Kasumi-1 (cell line): ENCODE results near the gene NRN1L.
"Not testable (repeated sequence)": the region's sequence is repeated elsewhere in the genome, so short reads cannot be mapped to it uniquely, and the experiment has no call there.

Source experiments
- DNase-seq, 2 experiments: peaks; one replicate each; lab custom pipeline; 2025; lab: John Stamatoyannopoulos, UW

The NRN1L gene

DNA sequence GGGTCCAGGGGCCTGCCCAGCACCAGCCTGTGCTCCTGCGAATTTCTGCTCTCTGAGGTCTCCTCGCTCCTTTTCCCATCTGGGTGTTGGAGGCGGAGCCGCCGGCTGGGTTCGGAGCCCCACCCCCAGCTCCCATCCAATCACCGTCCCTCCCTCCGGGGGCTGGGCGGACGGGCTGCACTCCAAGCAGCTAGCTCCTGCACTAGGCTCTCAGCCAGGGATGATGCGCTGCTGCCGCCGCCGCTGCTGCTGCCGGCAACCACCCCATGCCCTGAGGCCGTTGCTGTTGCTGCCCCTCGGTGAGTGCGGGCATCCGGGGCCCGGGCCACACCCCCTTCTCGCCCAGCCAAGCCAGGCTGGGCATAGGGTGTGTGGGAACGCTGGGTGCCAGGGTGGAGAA, at the start of gene NRN1L:
Gene NRN1L, plus strand, starts transcription at position 202 of the 400 bp plus-strand sequence. Its CDS starts 19 bp downstream, at position 221.
- DNase-seq = no peak

DNA sequence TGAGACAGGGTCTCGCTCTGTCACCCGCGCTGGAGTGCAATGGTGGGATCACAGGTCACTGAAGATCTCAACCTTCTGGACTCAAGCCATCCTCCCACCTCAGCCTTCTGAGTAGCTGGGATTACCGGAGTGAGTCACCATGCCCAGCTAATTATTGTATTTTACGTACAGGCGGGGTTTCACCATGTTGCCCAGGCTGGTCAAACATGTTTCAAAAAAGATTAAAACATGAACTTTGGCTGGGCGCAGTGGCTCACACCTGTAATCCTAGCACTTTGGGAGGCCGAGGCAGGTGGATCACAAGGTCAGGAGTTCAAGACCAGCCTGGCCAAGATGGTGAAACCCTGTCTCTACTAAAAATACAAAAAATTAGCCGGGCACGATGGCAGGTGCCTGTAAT, 47.5 kb upstream of the NRN1L start:
- not testable (repeated sequence) for DNase-seq

DNA sequence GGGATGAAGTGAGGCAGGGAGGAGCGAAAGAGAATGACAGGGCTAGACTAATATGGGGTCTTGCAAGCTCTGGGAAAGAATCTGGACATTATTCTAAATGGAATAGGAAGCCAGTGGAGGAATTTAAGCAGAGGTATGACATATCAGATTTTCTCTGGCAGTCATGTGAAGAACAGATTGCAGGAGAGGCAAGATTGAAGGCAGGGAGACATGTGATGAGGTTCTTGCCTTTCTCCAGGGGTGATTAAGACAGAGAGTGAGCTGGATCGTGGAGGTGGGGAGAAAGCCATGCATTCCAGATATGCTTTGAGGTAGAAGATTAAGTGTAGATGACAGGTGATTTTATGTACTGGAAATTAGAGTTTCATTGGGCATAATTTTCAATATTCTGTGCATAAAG, 46.9 kb upstream of the NRN1L start:
- no peak for DNase-seq

DNA sequence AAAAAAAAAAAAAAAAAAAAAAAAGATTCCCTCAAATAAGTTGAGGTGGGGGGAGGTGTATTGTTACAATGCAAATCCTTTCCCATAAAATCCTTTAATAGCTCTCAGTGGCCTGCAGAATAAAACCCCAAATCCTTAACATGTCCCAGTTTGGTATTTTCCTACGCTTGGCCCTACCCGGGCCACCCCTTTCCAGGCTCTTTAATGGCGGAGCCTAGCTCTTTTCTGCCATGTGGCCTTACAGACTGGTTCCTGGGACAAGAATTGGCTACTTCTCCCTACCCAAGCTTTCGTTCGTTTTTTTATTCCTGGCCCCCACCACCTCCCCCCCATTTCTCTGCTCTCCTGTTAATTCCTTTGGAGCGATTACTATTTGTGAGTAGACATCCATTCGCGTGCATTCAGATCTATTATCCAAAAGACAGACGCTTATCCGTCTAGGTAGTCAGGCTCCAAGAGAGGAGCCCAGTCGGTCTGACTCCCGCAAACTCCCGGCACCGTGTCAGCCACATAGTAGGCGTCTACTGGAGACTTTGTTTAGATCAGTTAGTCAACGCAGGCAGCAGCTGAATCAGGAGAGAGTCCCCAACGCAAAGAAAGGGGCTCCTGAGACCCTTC, 43.4 kb upstream of the NRN1L start:
- peak in 1 of 2 experiments; percentile 37 for DNase-seq

DNA sequence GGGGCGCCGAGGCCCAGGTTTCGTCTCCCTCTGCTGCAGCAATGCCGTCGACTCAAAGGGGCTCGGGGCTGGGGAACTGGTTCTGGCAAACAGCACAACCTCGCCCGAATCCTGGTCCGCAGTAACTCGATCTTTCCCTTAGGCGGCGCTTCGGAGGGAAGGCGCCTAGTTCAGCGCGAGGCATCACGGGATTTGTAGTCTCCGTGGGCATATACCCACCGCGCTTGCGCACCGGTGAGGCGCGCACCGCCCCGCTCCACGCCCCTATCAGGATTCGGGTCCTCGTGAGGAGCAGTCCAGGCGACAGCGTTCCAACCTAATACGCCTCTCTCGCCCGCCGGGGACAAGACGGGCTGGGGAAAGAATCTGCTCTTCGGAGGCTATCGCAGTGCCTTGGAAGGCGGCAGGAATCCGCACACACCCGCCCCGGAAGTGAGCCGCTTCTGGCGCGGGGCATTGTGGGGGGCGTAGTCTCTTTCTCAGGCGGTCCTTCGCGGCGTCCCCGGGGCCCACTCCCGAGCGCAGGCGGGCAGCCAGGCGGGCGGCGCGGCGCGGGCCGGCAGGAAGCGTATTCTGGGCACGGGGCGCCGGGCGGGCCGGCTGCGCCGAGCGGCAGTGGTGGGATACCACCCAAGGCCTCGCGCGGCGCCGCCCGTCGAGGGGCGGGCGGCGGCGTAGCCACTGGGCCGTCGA, 42.7 kb upstream of the NRN1L start, which contains the start of gene THAP11:
Gene THAP11, plus strand, starts transcription at position 505 of the 693 bp plus-strand sequence. CDS start 235 bp downstream, outside the sequence.
- peak; percentile 98 for DNase-seq

DNA sequence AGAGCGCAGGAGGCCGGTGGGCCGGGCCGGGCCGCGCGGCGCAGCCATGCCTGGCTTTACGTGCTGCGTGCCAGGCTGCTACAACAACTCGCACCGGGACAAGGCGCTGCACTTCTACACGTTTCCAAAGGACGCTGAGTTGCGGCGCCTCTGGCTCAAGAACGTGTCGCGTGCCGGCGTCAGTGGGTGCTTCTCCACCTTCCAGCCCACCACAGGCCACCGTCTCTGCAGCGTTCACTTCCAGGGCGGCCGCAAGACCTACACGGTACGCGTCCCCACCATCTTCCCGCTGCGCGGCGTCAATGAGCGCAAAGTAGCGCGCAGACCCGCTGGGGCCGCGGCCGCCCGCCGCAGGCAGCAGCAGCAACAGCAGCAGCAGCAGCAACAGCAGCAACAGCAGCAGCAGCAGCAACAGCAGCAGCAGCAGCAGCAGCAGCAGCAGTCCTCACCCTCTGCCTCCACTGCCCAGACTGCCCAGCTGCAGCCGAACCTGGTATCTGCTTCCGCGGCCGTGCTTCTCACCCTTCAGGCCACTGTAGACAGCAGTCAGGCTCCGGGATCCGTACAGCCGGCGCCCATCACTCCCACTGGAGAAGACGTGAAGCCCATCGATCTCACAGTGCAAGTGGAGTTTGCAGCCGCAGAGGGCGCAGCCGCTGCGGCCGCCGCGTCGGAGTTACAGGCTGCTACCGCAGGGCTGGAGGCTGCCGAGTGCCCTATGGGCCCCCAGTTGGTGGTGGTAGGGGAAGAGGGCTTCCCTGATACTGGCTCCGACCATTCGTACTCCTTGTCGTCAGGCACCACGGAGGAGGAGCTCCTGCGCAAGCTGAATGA, 42.0 kb upstream of the NRN1L start:
- DNase-seq = peak; percentile 37 to 50

DNA sequence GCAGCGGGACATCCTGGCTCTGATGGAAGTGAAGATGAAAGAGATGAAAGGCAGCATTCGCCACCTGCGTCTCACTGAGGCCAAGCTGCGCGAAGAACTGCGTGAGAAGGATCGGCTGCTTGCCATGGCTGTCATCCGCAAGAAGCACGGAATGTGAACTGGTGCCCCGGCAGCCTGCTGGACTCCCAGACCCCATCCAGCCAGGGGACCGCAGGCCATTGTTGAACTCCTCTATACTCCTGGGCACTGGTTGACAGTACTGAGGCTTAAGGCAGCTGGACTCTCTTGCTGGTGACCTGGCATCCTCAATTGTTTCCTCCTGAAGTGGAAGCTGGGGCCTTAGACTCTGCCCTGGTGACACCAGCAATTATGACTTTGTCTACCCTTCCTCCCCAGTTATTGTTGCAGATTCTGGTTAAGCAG, 41.3 kb upstream of the NRN1L start:
- no peak for DNase-seq

DNA sequence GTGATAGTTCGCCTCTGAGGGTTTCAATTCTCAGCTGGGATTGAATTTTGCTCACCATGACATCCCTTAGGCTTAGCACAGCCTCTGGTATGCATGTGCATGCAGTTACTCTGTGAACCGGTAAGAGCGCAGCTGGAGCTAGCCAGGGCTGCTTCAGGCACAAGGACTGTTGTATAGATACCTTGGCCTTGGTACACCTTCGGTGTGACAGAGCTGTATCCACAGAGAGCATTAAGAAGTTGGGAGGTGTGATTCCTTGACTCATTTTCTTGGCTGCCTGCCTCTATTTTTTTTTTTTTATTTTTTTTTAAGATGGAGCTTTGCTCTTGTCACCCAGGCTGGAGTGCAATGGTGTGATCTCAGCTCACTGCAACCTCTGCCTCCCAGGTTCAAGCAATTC, 40.2 kb upstream of the NRN1L start:
- no peak for DNase-seq

DNA sequence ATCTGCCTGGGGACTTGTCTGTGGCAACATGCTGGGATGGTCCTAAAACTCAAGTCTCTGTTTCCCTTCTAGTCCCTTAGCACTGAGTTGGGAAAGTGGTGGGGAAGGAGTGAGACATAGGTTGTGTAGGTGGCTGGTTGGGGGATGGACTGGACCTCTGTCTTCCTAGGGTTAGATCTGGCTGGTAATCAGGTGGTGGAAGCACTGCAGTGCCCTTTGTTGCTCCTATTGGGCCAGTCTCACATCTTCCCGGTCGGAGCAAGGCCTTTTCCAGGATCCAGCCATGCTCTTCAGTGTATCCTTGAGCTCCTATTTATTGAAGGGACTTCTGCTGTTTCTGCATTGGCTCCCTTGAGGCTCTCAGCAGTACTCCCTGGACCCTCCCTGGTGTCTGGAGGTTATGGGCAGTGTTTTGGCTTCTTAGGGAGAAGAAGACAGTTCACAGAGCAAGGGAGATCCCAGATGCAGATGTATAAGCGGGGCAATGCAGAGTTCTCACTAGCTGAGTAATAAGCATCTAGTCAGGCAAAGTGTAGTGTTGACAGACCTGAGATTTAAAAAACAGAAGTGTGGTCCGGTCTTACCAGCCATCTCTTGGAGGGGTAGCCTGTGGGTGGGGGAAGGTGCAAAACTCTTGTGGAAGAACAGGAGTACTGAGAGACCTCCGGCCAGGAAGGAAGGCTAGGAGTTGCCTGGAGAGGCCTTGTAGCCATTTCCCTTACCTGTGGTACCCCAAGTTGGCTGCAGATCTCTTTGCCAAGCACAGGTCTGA, 39.2 kb upstream of the NRN1L start:
- no peak for DNase-seq

DNA sequence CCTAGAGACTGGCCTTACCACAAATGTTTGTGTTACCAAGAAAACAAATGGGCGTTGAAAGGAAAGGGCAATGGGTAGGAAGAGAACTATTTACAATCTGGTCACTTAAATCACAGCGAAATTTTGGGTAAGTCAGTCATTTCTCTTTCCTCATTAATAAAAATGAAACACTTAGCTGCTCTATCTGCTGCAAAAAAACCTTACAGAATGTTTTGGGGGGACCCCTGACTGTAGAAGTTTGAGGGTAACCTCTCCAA, 38.7 kb upstream of the NRN1L start:
- DNase-seq = no peak

DNA sequence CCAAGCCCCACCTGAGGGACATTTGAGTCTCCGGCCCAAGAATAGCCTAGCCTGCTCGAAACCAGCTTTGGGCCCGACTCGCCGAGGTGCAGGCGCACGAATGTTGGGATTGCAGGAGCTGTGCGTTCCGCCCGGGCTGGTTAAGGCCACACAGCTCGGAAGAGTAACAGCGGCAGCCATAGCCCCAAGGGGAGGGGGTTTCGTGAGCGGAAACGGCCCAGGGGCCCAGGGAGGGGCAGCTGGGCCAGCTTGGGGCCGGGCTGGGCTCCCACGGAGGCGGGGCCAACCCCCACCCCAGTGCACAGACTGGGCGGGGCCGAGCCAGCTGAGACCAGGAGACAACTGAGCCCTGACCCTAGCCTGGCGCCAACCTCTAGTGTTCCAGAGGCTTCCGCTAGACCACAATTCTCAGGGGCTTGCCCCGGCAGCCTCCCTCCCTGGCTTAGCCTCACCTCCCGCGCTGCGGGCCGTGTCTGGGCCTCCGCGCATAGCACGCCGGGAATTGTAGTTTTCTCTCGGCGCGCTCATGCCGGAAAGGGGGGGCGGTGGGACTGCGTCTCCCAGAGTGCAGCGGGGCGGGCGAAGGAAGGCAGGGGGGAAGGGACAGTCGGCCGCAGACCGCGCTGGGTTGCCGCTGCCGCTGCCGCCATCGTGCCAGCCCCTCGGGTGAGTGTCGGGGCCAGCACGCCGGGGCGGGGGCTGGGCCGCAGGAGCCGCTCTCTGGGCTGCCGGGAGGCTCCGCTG, 38.2 kb upstream of the NRN1L start, which contains the start of gene NUTF2:
Gene NUTF2, plus strand, starts transcription at position 614 of the 744 bp plus-strand sequence. CDS start 18,198 bp downstream, outside the sequence.
- peak; percentile 92 to 93 for DNase-seq

DNA sequence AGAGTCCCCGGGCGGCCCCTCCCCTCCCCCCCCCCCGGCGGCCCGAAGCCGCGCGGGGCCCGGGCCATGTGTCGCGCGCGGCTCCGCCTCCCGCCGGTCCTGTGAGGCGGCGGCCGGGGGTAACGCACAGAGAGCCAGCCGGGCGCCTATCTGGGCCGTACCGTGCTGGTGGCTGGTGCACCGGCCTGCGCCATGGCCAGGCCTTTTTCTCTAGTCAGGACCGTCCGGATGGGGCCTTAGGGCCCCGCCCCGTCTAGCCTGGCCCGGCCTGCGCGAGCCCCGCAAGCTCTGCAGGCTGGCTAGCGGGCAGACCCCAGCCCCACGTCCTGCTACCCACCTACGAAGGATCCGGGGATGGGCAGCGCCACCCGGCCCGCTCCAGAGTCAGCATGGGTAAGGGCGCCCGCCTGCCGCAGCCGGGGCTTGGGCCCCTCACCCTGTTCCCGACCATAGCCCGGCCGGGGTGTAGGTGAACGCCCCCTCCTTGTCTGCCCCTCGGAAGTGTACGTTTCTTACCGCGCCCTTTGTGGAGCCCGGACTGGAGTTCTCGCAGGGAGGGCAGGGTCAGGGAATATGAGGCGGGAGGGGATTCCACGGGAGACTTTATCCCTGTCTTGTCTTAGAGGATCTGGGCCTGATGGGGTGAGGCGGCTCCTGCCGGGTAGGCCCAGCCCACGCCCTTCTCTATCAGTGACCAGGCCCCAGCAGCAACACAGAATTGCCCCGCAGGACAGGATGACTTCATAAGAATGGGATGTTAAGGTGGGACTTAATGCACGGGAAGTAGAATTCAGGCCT, 37.4 kb upstream of the NRN1L start, which contains the start of gene CENPT:
Gene CENPT, minus strand, starts transcription at position 630 of the 798 bp plus-strand sequence. CDS start 13,834 bp downstream, outside the sequence.
- DNase-seq = peak; percentile 41 to 48

DNA sequence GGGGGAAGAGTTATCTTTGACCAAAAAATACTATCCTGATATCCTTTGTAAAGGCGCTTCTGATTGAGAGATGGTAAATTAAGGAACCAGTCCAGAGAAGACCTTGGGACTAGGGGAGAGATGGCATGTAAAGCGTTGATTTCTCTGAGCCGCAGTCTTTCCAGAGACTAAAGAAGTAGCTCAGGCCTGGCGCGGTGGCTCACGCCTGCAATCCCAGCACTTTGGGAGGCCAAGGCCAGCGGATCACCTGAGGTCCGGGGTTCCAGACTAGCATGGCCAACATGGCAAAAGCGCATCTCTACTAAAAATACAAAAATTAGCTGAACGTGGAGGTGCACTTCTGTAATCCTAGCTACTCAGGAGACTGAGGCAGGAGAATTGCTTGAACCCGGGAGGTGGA, 36.6 kb upstream of the NRN1L start:
- DNase-seq = no peak

DNA sequence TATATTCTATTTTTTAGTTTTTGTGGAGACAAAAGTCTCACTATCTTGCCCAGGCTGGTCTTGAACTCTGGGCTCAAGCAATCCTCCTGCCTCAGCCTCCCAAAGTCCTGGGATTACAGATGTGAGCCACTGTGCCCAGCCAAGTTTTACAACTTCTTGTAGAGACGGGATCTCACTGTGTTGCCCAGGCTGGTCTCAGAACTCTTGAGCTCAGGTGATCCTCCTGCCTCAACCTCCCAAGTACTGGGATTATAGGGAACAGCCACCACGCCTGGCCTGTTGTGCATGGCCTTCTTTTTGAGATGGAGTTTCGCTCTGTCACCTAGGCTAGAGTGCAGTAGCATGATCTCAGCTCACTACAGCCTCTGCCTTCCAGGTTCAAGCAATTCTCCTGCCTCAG, 31.0 kb upstream of the NRN1L start:
- no peak for DNase-seq

DNA sequence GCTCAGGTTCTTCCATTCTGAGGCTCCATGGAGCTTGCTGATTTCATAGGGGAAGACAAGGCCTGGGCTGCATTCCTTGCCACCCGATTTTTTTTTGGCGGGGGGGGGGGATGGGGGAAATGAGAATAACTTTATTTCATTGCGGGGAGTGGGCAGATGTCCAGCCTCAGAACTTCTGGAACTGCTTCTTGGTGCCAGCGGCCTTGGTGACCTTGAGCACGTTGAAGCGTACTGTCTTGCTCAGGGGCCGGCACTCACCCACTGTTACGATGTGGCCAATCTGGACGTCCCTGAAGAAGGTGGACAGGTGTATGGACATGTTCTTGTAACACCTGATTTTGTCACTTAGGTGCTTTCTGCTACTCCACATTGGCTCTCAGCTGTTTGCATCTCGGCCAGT, 28.9 kb upstream of the NRN1L start:
- DNase-seq = no peak

DNA sequence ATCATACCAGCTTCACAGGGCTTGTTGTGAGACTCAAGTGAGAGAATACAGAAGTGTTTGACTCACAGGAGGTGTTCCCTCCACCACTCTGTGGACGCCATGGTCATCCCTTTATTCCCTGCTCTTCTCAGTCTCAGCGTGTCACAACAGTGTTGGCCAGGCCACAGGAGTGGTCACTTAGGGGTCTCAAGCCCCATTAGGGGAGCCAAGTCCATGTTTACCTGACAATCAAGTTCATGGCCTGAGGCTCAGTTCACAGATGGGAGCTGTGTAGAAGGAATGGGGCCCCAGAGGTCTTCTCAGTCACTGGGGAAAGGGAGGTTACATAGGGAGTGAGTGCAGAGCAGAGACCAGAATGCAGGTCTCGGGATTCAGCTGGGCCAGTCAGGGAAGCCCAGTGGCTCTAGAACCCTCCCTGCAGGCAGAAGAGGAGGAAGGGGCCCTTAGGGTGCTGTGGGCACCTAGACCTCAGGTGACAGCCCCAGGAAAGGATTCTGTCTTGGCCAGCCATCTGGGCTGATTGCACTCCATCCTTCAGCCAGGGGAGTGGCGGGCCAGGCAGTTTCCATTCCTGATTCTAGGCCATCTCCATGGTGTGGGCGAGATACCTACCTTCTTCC, 27.6 kb upstream of the NRN1L start:
- no peak for DNase-seq

DNA sequence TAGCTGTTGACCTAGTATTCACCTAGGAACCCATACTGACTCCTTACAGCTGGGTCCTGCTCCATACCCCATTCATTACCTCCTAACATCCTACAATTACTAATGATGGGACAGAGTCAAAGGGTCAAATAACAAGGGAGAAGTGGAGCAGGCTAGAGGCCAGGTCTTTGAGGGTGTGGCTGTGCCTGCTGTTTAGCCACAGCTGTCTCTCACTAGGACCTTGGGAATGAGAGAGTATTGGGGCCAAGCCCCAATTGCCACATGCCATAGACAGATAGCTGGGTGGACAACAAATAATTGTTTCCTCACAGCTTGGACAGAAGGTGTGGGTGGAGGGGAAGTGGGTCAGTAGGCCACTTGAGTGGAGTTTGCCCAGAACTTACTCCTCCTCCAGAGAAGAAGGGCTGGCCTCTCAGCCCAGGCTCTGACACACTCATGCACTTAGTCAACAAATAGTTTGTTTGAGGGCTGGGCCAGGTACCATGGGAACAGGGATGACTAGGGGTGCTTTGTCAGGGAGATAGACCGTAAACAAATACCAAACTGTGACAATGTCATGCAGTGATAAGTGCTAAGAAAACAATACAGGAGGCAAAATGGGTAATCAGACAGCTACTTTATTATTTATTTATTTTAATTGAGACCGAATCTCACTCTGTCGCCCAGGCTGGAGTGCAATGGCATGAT, 27.0 kb upstream of the NRN1L start:
- DNase-seq = no peak

DNA sequence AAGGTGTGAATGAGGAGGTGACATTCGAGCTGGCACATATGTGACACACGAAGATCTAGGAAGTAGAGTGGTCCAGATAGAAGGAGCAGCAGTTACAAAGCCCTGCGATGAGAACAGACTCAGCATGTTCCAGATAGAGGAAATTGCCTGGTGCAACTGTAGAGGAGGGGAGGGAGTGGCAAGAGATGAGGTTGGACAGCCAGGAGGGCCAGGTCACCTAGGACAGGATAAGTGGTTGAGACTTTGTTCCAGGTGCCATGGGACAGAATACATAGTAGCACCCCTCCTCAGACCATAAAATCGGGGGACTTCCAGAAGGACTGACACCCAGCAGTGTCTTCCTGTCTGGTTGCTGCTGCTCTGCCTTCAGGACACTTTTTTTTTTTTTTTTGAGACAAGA, 26.2 kb upstream of the NRN1L start:
- DNase-seq = no peak
